SK-N-SH (cell line): Measurements from ENCODE around the gene ARHGAP27. TPM values are rescaled to one million over a fixed set of nuclear protein-coding genes. Genes with fewer than 3 reads are reported as not detected.
"Not testable (repeated sequence)": the region's sequence is repeated elsewhere in the genome, so short reads cannot be mapped to it uniquely, and the experiment has no call there.

Source experiments
- CTCF ChIA-PET: fragments of 300-600, 350-600 bp; formaldehyde crosslinking; extraction: SDS; loops from one replicate; lab custom pipeline; 2021; lab: Yijun Ruan, JAX
- POLR2A ChIA-PET: fragments of 350-600 bp; sonication (Branson Sonifier 250); formaldehyde crosslinking; extraction: SDS; loops from one replicate; lab custom pipeline; 2020; ENCODE audit warnings: antibody characterized with exemption, inconsistent platforms; lab: Yijun Ruan, JAX
- DNase-seq: peaks from one replicate; pipeline ENCODE4 v3.0.0; 2012
- H2AFZ ChIP-seq: fragments of 200-600 bp; sonication (generic); 2 replicates; pipeline ENCODE4 v1.8.1; 2016; ENCODE audit warnings: antibody characterized with exemption, mild to moderate bottlenecking, low read depth
- H3F3A ChIP-seq: fragments of 200-600 bp; sonication (generic); replicated peaks from 2 replicates; pipeline ENCODE3; 2016; ENCODE audit warnings: antibody characterized with exemption, mild to moderate bottlenecking; ENCODE audit not compliant: insufficient read depth
- H3K27ac ChIP-seq, 2 experiments: fragments of 200-500 bp in 1 of 2; fragments of 200-600 bp in 1 of 2; sonication (Bioruptor generic) in 1 of 2; sonication (generic), shearing (Covaris generic) in 1 of 2; 2 replicates each; pipeline versions ENCODE4 v1.5.1 to v1.6.1; 2014 to 2016; ENCODE audit warnings: low read depth in 2 of 2, inconsistent platforms in 1 of 2, low read length in 1 of 2, mild to moderate bottlenecking in 1 of 2, mixed read lengths in 1 of 2
- H3K27me3 ChIP-seq: fragments of 200-600 bp; sonication (generic), shearing (Covaris generic); 2 replicates; pipeline ENCODE4 v1.6.1; 2016; ENCODE audit warnings: mixed run types; ENCODE audit not compliant: insufficient read depth
- H3K36me3 ChIP-seq, 2 experiments: fragments of 200-500 bp in 1 of 2; fragments of 200-600 bp in 1 of 2; sonication (Bioruptor generic) in 1 of 2; sonication (generic) in 1 of 2; replicated peaks in 1 of 2; 2 replicates each; pipeline versions ENCODE3 to v1.5.1; 2014 to 2016; ENCODE audit warnings: low read length in 1 of 2, mild to moderate bottlenecking in 1 of 2; ENCODE audit not compliant: insufficient read depth in 2 of 2, control insufficient read depth in 1 of 2
- H3K4me1 ChIP-seq, 2 experiments: fragments of 200-500 bp in 1 of 2; fragments of 200-600 bp in 1 of 2; sonication (Bioruptor generic) in 1 of 2; sonication (generic), shearing (Covaris generic) in 1 of 2; 2 replicates each; pipeline versions ENCODE4 v1.5.1 to v1.6.1; 2014 to 2016; ENCODE audit warnings: low read depth in 1 of 2, low read length in 1 of 2, mixed run types in 1 of 2; ENCODE audit not compliant: insufficient read depth in 2 of 2, control insufficient read depth in 1 of 2
- H3K4me2 ChIP-seq: fragments of 200-600 bp; sonication (generic), shearing (Covaris generic); 2 replicates; pipeline ENCODE4 v1.6.1; 2017; ENCODE audit warnings: mixed run types
- H3K4me3 ChIP-seq, 2 experiments: fragments of 200-500 bp in 1 of 2; fragments of 200-600 bp in 1 of 2; sonication (Bioruptor generic) in 1 of 2; sonication (generic), shearing (Covaris generic) in 1 of 2; 2 replicates each; pipeline versions ENCODE4 v1.5.1 to v1.8.1; 2014 to 2016; ENCODE audit warnings: low read depth in 2 of 2, inconsistent platforms in 1 of 2, low read length in 1 of 2, mild to moderate bottlenecking in 1 of 2, mixed read lengths in 1 of 2, moderate library complexity in 1 of 2
- H3K79me2 ChIP-seq: fragments of 200-600 bp; sonication (generic); 2 replicates; pipeline ENCODE4 v1.8.1; 2017; ENCODE audit warnings: mild to moderate bottlenecking; ENCODE audit not compliant: insufficient read depth
- H3K9ac ChIP-seq: fragments of 200-600 bp; sonication (generic); 2 replicates; pipeline ENCODE4 v1.6.1; 2017; ENCODE audit warnings: mixed run types
- H3K9me2 ChIP-seq: fragments of 200-600 bp; sonication (generic); 2 replicates; pipeline ENCODE4 v1.6.1; 2017; ENCODE audit warnings: mixed run types
- H3K9me3 ChIP-seq: fragments of 200-600 bp; sonication (generic); 2 replicates; pipeline ENCODE4 v1.6.1; 2017; ENCODE audit warnings: mixed run types, mild to moderate bottlenecking, moderate library complexity
- H4K20me1 ChIP-seq: fragments of 200-600 bp; sonication (generic); 2 replicates; pipeline ENCODE4 v1.6.1; 2017; ENCODE audit warnings: mild to moderate bottlenecking, mixed run types; ENCODE audit not compliant: insufficient read depth
- CTCF ChIP-seq: fragments of 200-600 bp; sonication (generic); IDR thresholded peaks from 2 replicates; pipeline ENCODE4 v1.6.1; 2017; ENCODE audit warnings: antibody characterized with exemption, mild to moderate bottlenecking, moderate library complexity
- MAX ChIP-seq: IDR thresholded peaks from 2 replicates; pipeline ENCODE4 v1.4.0; 2012; ENCODE audit warnings: low read depth
- WGBS: methylation state at CpG from one replicate; pipeline ENCODE4 v1.1.6; 2017; ENCODE audit warnings: low lambda C conversion rate; 5-methylcytosine and 5-hydroxymethylcytosine counted together
- polyA plus RNA-seq, 3 experiments: library from polyadenylated mRNA; depleted of rRNA; stranded (reverse); fragments of >200 nt; gene quantifications; 2 replicates each; pipeline ENCODE4 v1.2.3, GENCODE V29; 2012

ARHGAP27 gene
- polyA plus RNA-seq, 1 of the 3 experiments (the other 2 are of a cell fraction): 2.1 TPM

- H3K79me2 ChIP-seq, H3F3A ChIP-seq, POLR2A ChIA-PET, CTCF ChIA-PET, H3K4me1 ChIP-seq, H3K9ac ChIP-seq, H3K27ac ChIP-seq, H3K9me3 ChIP-seq, H3K9me2 ChIP-seq, H4K20me1 ChIP-seq, H3K4me3 ChIP-seq, DNase-seq, H3K4me2 ChIP-seq, H2AFZ ChIP-seq, H3K36me3 ChIP-seq, H3K27me3 ChIP-seq: not testable (repeated sequence)
- WGBS: 89% methylated on average over 8 of the region's 9 CpGs
Measured at GRCh38 chr17:45452329-45453224, 19.9 kb upstream of the ARHGAP27 start.

GRCh38 chr17:45451660-45452059 is 19.0 kb upstream of the ARHGAP27 start:
- H3K4me1 ChIP-seq, POLR2A ChIA-PET, H3F3A ChIP-seq, H3K27me3 ChIP-seq, H3K36me3 ChIP-seq, H2AFZ ChIP-seq, H3K4me3 ChIP-seq, CTCF ChIA-PET, H3K4me2 ChIP-seq, H3K79me2 ChIP-seq, H3K9me3 ChIP-seq, H3K9me2 ChIP-seq, H4K20me1 ChIP-seq, DNase-seq, H3K27ac ChIP-seq, H3K9ac ChIP-seq: not testable (repeated sequence)
- WGBS: 100% methylated on average over 3 of the region's 10 CpGs

- no peaks in the 10 kb centered on the region for H3K27me3 ChIP-seq
- no peaks in the 10 kb centered on the region for H3K79me2 ChIP-seq
- H3K4me2 ChIP-seq: no peak overlapping the region
- POLR2A ChIA-PET: no interaction called here
- no peaks in the 10 kb centered on the region for H3F3A ChIP-seq
- CTCF ChIA-PET: no interaction called here
- H3K9me3 ChIP-seq: no peaks in the 10 kb centered on the region
- H3K27ac ChIP-seq: no peak overlapping the region
- no peak overlapping the region for H2AFZ ChIP-seq
- TF ChIP-seq MAX (no peak), CTCF (peak; percentile 21; the same call in 1 of the 2 replicates)
- DNase-seq: peak; percentile 24
- H3K36me3 ChIP-seq: peaks cover 0 to 2% of the 10 kb centered on the region in 2 experiments
- no peaks in the 10 kb centered on the region for H3K4me1 ChIP-seq
- H3K9me2 ChIP-seq: no peaks in the 10 kb centered on the region
- H3K9ac ChIP-seq: no peak overlapping the region
- no peaks in the 10 kb centered on the region for H4K20me1 ChIP-seq
- H3K4me3 ChIP-seq: no peak overlapping the region
- WGBS: 67% methylated on average over 3 of the region's 8 CpGs
Measured at GRCh38 chr17:45451131-45451530, 18.5 kb upstream of the ARHGAP27 start.

- H3K4me3 ChIP-seq, H3K36me3 ChIP-seq, H3K79me2 ChIP-seq, H3F3A ChIP-seq, H3K4me1 ChIP-seq, H3K27me3 ChIP-seq, H4K20me1 ChIP-seq, DNase-seq, H3K27ac ChIP-seq, H3K9ac ChIP-seq, H3K9me3 ChIP-seq, H3K9me2 ChIP-seq, POLR2A ChIA-PET, H2AFZ ChIP-seq, H3K4me2 ChIP-seq, CTCF ChIA-PET: not testable (repeated sequence)
- 100% methylated on average over 1 of the region's 1 CpG for WGBS
Measured at GRCh38 chr17:45449708-45450329, 17.1 kb upstream of the ARHGAP27 start.

GRCh38 chr17:45449260-45449659 is 16.6 kb upstream of the ARHGAP27 start:
- H3K9me3 ChIP-seq, H3K4me1 ChIP-seq, H3K4me2 ChIP-seq, H3K9me2 ChIP-seq, CTCF ChIA-PET, POLR2A ChIA-PET, H3K4me3 ChIP-seq, H3F3A ChIP-seq, H4K20me1 ChIP-seq, H3K36me3 ChIP-seq, H3K27me3 ChIP-seq, H2AFZ ChIP-seq, H3K9ac ChIP-seq, H3K27ac ChIP-seq, H3K79me2 ChIP-seq, DNase-seq: not testable (repeated sequence)
- WGBS: 92% methylated on average over 1 of the region's 1 CpG
